Measurements from ENCODE around the gene TSSC4.

Gene TSSC4

DNA sequence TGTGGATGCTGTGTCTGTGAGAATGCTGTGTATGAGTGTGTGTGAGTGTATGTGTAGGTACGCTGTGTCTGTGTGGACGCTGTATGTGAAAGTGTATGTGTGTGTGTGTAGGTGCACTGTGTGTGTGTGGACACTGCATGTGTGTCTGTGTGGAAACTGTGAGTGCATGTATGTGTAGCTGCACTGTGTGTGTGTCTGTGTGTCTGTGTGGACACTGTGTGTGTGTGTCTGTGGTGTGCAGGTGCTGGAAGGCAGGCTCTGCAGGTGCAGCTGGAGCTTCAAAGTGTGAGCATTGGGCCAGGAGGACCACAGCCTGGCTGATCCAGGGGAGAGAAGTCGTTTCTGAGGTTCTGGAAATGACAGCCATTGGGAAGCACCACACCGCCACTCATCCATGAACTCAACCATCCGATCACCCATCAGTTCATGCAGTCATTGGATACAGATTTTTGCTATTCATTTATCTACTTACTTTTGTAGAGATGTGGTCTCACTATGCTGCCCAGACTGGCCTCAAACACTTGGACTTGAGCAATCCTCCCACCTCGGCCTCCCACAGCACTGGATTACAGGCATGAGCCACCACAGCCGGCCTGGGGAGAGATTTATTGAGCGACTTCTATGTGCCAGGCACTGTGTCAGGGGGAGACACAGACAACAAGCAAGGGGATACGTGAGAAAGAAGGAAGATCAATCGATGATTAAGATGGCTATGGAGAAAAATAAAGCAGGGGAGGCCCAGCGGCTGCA is 34.1 kb downstream of the TSSC4 start:
- DNase-seq (ENCODE audit: low read depth): no peak

DNA sequence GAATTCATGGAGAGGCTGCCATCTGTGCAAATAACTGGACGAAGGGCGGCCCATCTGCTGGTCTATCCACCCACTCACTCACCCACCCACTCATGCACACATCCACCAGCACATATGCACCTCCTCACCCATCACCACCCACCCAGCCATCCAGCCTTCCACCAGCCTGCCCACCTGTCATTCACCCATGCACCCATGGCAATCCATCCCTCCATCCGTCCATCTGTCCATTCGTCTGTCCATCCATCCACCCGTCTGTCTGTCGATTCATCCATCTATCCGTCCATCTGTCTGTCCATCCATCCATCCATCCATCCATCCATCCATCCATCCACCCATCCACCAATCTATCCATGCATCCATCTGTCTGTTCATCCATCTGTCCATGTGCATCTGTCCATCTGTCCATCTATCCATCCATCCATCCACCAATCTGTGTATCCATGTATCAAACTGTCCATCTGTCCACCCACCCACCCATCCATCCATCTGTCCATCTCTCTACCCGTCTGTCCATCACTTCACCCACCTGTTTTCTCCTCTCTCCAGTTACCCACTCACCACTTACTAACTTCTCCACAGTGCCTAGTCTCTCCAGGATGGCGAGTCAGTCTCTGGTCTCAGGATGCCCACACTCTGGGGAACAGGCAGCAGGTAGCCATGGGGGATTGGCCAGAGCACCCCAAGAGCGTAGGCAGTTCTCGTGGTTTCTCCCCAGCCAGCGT is 34.9 kb downstream of the TSSC4 start:
- no peak for DNase-seq (ENCODE audit: low read depth)

DNA sequence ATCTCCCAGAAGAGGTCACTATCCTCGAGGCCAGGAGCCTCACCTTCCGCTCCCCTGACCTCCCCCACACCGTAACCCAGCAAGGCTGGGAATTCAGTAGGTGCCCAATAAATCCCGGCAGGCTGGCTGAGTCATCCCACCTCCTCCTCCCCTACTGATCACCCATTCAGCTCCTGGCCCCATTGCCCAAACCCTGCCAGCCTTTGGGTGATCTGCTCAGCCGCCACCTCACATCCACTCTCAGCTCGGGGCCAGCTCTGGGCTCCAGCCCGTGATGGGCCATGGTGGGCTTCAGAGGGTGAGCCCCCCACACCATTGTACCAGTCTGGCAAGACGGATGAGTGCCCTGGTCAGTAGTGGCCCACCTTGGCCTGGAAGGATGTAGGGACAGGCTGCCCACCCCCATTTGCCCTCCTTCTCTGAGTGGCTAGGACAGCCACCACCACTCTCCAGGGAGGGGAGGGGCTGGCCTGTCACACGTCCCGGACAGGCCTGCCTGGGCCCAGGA is 35.5 kb downstream of the TSSC4 start:
- DNase-seq (ENCODE audit: low read depth): no peak

DNA sequence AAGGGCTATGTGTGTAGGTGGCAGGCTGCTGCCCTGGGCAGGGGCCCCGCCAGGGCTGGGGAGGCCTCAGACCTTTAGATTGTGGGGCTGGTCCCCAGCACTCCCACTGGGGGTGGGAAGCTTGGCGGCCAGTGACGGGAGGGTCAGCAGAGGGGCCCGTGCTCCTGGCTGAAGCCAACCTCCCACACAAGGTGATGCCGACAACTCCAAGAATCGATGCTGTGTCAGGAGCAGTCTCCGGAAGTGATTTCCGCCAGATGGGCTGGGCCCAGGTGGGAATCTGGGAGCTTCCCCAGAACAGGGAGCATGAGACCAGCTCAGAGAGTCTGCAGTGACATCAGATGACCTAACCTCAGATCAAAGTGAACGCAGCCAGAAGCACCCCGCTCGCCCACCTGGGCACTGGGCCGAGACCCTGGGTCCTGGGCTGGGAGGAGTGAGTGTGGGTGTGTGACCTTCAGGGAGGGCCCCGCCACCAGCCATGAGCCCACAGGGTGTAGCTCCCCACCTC is 36.0 kb downstream of the TSSC4 start:
- DNase-seq (ENCODE audit: low read depth): no peak

DNA sequence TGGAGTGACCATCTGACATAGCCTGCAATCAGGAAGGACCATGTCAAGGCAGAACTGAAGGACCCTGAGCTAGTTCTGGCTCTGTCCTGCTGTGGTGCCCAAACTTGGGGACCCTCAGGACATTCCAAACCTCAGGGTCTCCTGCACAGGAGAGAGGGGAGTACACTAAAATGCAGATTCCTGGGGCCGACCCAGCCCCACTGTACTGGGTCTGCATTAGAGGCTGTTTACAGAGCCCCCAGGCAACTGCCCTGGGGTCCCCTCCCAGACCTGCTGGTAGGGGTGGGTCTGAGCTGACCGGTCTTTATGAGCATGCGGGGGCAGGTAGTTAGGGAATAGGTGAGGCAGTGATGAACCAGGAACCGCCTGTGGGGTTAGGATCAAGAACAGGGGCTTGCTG is 37.0 kb downstream of the TSSC4 start:
- DNase-seq (ENCODE audit: low read depth): no peak

DNA sequence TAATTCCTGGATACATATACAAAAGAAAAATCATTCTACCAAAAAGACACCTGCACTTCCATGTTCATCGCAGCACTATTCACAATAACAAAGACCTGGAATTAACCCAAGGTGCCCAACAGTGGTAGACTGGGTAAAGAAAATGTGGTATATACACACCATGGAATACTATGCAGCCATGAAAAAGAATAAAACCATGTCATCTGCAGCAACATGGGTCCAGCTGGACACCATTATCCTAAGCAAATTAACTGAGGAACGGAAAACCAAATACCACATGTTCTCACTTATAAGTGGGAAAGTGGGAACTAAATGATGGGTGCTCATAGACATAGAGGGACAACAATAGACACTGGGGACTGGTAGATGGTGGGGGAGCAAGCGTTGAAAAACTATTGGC is 39.3 kb downstream of the TSSC4 start:
- no peak for DNase-seq (ENCODE audit: low read depth)

DNA sequence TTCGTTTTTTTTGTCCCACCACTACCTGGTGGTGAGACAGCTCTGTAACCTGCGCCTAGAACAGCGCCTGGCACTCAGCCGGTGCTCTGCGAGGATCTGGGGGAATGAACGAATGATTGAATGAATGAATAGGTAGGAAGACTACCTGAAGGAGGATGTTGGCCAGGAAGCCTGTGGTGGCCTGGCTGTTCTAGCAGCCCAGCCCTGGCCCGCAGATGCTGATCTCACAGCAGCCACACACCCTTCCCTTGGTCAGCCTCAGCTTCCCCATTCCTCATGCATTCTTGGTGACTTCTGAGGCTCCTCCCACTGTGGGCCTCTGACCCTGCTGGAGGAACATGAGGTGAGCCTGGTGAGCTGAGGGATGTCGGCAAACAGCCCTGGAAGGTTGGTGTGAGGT is 40.1 kb downstream of the TSSC4 start:
- no peak for DNase-seq (ENCODE audit: low read depth)

DNA sequence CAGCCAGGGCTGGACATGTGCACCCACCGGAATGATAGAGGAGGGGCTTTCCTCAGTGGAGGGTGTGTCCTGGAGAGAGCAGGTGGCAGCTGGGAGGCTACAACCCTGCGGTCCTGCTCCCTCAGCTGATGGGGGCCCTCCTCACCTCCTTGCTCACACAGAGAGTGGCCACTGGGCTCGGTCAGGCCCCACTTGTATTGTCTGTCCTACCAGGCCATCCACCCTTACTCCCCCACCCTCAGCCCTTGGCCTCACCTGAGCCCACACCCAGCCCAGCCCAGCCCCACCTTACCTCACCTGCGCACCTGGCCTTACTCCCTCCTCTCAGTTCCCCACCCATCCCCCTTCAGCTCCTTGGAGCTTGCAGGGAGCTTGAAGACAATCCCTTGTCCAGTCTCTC is 40.6 kb downstream of the TSSC4 start:
- no peak for DNase-seq (ENCODE audit: low read depth)

DNA sequence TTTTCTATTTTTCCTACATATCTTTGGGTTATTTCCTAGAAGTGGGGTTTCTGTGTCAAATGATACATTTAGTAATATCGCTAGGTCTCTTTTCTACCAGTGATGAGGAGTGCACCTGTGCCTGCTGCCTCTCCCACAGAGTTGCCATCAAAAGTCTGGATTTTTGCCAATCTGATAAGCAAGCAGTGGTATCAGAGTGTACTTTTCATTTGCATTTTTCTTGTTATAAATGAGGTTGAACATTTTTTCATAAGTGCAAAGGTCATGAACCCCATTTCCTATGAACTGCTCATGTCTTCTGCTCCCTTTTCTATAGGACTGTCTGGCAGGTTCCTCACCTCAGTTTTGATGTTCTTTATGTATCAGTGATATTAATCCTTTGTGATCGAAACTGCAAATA is 42.0 kb downstream of the TSSC4 start:
- DNase-seq (ENCODE audit: low read depth): no peak

DNA sequence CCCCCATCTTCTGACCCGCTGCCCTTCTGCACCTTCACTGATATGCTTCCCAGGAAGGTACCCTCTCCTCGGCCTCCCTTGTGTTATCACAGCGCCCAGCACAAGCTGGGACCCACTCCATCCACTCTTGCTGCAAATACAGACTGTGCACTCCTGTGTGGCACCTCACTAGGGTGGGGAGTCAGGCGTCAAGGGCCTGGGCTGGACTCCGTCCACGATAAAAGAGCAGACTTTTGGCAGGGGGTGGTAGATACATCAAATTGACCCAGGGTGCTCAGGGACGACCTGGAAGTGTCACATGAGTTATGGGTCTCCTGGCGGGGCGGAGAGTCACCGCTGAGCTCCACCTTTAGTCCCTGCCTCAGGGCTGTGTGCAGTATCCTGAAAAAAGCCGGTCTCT is 42.9 kb downstream of the TSSC4 start:
- no peak for DNase-seq (ENCODE audit: low read depth)

DNA sequence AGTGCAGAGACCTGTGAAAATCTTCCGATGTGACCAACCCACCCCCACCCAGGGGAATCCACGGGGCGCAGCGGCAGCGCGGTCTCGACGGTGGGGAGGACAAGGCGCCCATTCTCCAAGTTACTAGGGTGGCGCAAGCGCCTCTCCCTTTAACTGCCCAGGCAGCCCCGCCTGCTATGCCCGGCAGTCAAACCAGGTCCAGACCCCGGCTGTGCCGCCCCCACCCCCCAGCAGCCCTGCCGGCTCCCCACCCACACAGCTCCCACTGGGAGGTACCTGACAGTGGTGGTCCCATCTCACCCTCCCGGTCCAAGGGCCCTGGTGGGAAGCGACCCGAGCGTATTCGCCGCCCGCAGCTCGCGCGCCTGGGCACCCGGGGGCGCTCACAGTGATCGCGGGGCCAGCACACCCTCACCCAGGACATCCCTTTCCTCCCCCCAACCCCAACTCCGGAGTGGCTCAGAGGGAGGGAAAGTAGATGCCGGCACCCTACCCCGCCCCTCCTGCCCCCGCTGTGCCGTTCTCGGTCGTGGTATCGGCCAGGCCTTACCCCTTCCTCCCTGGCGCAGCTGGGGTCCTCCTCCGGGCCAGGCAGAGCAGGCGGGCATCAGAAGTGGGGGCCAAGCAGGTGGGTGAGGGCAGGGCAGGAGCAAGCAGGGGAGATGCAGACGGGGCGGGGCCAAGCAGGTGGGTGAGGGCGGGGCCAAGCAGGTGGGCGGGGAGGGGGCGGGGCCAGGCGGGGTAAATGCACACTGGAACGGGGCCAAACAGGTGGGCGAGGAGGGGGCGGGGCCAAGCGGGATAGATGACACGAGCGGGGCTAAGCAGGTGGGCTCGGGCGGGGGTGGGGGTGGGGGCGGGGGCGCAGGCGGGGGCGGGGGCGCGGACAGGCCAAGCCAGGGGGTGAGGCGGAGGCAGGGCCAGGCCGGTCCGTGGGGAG is 43.6 kb downstream of the TSSC4 start, which contains the start of gene TRPM5:
TSS of gene TRPM5 (minus strand) at position 634 of the 940 bp plus-strand sequence. CDS start 21,478 bp downstream, outside the sequence.
- DNase-seq (ENCODE audit: low read depth): peak; percentile 60

DNA sequence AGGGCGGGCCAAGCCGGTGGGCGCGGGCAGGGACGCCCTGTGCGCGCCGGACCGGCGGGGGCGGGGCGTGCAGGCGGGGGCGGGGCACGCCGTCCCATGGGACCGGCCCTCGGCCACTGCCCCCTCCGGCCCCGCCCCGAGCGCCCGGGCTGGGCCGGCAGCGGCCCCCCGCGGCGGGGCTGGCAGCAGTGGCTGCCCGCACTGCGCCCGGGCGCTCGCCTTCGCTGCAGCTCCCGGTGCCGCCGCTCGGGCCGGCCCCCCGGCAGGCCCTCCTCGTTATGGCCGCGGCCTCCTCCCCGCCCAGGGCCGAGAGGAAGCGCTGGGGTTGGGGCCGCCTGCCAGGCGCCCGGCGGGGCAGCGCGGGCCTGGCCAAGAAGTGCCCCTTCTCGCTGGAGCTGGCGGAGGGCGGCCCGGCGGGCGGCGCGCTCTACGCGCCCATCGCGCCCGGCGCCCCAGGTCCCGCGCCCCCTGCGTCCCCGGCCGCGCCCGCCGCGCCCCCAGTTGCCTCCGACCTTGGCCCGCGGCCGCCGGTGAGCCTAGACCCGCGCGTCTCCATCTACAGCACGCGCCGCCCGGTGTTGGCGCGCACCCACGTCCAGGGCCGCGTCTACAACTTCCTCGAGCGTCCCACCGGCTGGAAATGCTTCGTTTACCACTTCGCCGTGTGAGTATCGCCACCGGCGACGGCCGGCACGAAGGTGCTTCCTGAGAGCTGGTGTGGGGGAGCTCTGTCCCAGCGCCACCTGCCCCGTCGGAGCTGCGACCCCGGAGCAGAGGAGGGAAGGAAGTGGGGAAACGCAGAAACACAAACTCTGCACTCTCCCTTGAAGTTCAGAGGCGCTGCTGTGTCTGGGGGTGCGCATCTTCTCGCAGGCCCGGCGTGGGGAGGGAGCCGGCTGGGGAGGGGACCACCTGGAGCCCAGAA is 44.5 kb downstream of the TSSC4 start, which contains the start of gene KCNQ1:
TSS of gene KCNQ1 (plus strand) at position 188 of the 925 bp plus-strand sequence. CDS start at position 279, 91 bp downstream.
- peak; percentile 26 for DNase-seq (ENCODE audit: low read depth)

DNA sequence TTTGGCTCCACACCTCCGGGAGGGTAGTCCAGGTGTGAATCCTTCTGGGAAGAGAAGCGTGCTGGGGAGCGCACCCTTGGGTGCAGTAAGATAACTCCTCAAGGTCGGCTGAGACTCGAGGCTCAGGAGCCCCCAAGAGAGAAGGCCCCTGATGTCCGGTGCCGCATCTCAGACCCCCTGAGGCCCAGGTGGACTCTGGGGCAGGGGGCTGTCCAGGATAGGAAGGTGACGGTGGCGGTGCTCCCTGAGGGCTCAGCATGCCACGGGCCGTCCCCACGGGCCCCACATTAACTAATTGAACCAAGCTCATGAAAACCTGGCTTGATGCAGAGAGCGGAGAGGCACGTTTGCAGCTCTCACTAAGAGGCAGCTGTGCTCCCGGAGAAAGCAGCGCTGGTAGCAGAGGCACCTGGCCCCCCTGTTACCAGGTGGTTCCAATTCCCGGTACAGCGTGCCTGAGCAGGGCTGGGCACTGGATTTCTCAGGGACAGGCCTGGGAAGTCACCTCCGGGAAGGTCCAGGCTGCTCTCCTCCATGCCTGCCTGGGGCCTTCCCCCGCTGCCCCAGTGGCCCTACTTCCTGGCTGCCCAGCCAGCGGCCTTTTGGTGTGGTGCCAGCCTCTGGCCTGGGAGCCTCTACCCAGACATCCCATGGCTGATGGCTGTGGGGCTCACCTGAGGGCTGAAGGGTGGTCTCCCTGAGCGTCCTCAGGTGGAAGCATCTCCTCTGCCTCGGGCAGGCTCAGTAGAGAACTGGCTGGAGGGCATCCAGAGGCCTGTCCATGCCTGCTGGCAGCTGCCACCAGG is 45.4 kb downstream of the TSSC4 start:
- DNase-seq (ENCODE audit: low read depth): no peak

DNA sequence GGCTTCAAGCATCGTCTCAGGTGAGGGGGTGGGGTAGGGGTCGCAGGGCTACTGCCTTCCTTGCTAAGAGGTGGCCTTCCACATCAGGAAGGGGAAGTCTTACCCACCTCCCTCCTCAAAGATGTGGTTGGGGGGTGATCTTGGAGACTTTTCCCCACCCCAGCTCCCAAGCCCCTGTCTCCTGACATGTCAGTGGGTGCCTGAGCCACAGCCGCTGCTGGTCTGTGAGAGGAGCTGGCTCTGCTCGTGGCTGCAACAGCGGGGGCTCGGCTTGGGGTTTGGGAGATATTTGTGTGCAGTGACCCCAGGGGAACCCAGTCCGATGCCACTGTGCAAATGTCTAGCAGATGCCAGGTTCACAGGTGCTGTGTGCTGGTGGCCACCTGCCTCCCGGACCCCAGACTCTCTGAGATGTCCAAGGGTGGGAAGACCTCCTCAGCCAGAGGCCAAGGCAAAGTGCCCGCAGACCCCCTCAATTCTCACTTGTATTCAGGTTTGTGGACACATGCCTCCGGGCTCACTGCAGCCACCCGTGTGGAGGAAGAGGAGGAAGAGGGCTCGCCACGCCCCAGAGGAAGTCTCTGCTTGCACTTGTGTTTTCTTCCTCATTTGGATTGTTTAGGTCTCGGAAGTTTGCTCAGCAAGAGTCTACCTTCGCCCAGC is 46.2 kb downstream of the TSSC4 start:
- DNase-seq (ENCODE audit: low read depth): no peak

DNA sequence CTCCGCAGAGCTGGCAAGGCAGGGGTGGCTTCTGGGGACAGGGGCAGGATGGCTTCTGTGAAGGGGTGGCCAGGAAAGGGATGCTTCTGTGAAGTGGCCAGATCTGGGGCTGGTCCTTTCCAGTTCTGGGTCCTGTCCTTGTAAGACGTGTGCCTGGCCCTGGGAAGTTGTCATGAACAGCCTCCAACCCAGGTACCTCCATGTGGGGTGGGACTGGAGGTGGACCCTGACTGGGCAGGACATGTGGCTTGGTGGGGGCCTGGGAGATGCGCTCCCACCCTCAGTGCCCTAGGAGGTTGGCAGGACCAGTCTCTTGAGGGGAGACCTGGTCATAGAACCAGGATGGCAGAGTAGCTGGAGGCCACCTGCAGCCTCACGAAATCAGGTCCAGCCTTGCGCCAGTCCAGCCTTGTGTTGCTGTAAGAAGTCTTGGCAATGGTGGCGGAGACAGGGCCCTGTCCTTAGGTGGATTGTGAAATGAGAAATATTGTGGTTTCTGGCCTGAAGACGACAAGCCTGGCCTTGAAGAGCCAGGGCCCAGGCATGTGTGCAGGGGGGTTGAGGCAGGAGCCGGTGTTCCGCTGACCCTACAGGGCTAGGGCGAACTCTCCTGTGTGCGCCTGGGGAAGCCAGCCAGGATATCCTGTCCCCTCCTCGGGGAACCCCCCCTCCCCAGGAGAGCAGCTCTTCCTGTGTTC is 46.9 kb downstream of the TSSC4 start:
- no peak for DNase-seq (ENCODE audit: low read depth)

DNA sequence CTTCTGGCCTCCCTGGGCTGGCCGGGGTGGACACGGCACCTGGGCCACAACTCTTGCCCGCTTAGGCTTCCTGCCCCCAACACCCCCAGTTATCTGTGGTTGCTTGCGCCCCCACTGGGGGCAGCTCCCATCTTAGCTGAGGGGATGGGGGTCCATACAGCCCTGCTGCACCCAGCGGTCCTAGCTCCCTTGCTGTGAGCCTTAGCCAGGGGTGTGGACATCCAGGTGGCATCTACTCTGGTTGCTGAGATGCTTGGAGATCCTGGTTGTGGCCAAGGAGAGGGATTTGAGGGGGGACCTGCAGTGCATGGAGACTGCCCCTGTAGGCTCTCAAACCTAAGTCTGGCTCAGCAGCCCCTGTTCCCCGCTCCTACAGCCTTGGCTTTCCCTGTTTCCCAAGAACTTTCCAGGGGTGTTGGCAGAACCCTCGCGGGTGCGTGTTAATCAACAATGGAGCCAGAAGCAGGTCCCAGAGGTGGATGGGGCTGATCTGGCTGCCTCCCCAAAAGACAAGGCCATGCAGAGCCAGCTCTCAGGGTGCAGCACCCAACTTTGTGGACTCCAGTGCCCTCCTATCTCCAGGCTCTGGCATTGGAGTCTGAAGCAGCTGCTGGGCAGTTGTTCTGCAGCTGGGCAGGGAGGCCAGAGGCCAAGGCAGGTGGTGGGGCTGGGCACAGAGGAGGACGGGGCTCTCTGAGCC is 47.6 kb downstream of the TSSC4 start:
- no peak for DNase-seq (ENCODE audit: low read depth)

DNA sequence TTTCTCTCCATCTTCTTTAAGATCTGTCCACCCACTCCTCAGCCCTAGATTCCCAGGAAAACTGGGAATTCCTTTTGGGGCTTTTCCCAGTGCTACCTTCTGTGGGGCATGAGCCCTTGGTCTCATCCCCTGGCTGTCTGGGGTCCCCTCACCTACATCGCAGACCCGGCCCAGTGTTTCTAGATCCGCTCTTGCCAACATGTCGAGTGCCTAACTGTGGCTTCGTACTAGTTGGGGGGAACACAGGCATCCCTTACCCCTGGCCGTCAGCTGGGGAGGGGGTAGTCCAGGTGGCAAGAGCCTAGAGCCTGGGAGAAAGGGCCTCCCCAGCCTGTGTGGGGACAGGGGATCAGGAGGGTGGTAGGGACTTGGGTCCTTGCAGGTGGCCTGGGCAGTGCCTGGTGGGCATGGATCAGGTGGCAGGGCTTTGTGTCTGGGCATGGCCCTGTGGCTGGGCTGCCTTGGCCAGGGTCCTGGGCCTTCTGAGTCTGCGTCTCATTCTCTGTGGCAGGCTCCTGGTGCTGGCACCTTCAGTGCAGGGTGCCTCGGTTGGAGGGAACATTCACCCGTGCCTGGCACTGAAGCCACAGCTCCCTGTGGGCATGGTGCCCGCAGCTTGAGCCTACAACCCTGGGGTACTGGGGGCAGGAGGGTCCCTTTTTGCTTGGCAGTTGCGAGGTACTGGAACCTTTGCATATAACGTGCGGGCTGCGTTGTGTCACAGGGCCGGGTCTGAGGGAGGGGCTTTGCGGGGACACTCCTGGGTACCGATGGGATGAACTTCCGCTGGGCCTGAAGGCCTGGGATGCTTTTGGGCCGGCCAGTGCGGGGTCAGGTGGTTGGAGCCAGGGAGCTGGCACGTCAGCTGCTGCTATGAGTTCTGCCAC is 48.4 kb downstream of the TSSC4 start:
- no peak for DNase-seq (ENCODE audit: low read depth)
